HepG2 (cell line): ENCODE measurements around the gene ARHGEF9. TPM values are rescaled to one million over a fixed set of nuclear protein-coding genes. Genes with fewer than 3 reads are reported as not detected.

ENCODE experiments used
- ATAC-seq: fragments of 200-7000 bp; cut with Tn5 transposase; 3 replicates; pipeline ENCODE4 v1.9.1; 2020; ENCODE audit warnings: mild to moderate bottlenecking, moderate library complexity
- BruUV-seq: library from RNA; stranded (reverse); fragments of 400-500 nt; replicated peaks from 2 replicates; lab custom pipeline; 2021; lab: Mats Ljungman, UMichigan
- CTCF ChIA-PET: fragments of 300-600 bp; formaldehyde crosslinking; extraction: SDS; loops from one replicate; lab custom pipeline; 2021; ENCODE audit warnings: low total read pairs, inconsistent platforms, low intra/inter-chr PET ratio; lab: Yijun Ruan, JAX
- POLR2A ChIA-PET: fragments of 350-600 bp; sonication (Branson Sonifier 250); formaldehyde crosslinking; loops from one replicate; lab custom pipeline; 2020; ENCODE audit warnings: antibody characterized with exemption, inconsistent platforms; lab: Yijun Ruan, JAX
- DNase-seq: peaks from one replicate; pipeline ENCODE4 v3.0.0-alpha.2; 2015; ENCODE audit warnings: low spot score
- FAIRE-seq: peaks from 3 replicates; lab custom pipeline; 2011; peaks lifted over from hg19 to GRCh38; lab: Jason Lieb, UNC
- H2AFZ ChIP-seq: one replicate; pipeline ENCODE4 v1.6.1; 2011; ENCODE audit warnings: low read length, inconsistent platforms
- H3K27ac ChIP-seq: fragments of 300-600 bp; 3 replicates; pipeline ENCODE4 v1.8.0; 2011; ENCODE audit warnings: mixed run types, mild to moderate bottlenecking, mixed read lengths, low read length, inconsistent platforms; ENCODE audit not compliant: insufficient read depth; ENCODE audit errors: extremely low read length
- H3K27me3 ChIP-seq, 2 experiments: fragments of 200-600 bp in 1 of 2; 2 replicates in 1 of 2; 3 replicates in 1 of 2; pipeline versions ENCODE4 v1.6.0 to v1.8.0; 2011; ENCODE audit warnings: low read length in 2 of 2, mild to moderate bottlenecking in 2 of 2, moderate library complexity in 2 of 2, inconsistent platforms in 1 of 2; ENCODE audit not compliant: insufficient read depth in 2 of 2, control insufficient read depth in 1 of 2
- H3K36me3 ChIP-seq, 2 experiments: fragments of 200-600 bp in 1 of 2; replicated peaks in 1 of 2; 2 replicates in 1 of 2; 3 replicates in 1 of 2; pipeline versions ENCODE4 v1.5.1 to v1.8.0; 2011; ENCODE audit warnings: low read length in 2 of 2, inconsistent platforms in 1 of 2; ENCODE audit not compliant: insufficient read depth in 2 of 2, control insufficient read depth in 1 of 2
- H3K4me1 ChIP-seq: 2 replicates; pipeline ENCODE4 v1.5.1; 2012; ENCODE audit warnings: low read length, inconsistent platforms; ENCODE audit not compliant: insufficient read depth
- H3K4me2 ChIP-seq: 2 replicates; pipeline ENCODE4 v1.6.0; 2011; ENCODE audit warnings: low read depth, low read length, inconsistent platforms
- H3K4me3 ChIP-seq, 3 experiments: fragments of 200-600 bp in 1 of 3; sonication (generic), shearing (Covaris generic) in 1 of 3; replicated peaks in 1 of 3; 2 replicates each; pipeline ENCODE4 v1.5.1; 2011 to 2016; ENCODE audit warnings: low read length in 3 of 3, inconsistent platforms in 2 of 3, low read depth in 2 of 3, mild to moderate bottlenecking in 2 of 3, control low read depth in 1 of 3, mixed read lengths in 1 of 3; ENCODE audit not compliant: insufficient read depth in 1 of 3
- H3K79me2 ChIP-seq: one replicate; pipeline ENCODE4 v1.6.1; 2011; ENCODE audit warnings: low read length, inconsistent platforms; ENCODE audit not compliant: insufficient read depth
- H3K9ac ChIP-seq: 2 replicates; pipeline ENCODE4 v1.6.0; 2011; ENCODE audit warnings: mild to moderate bottlenecking, low read depth, low read length, inconsistent platforms; ENCODE audit not compliant: insufficient read depth
- H3K9me3 ChIP-seq: 2 replicates; pipeline ENCODE4 v1.5.1; 2012; ENCODE audit warnings: mild to moderate bottlenecking, low read length
- H4K20me1 ChIP-seq: 2 replicates; pipeline ENCODE4 v1.6.0; 2011; ENCODE audit warnings: inconsistent platforms, mild to moderate bottlenecking, low read length, moderate library complexity; ENCODE audit not compliant: insufficient read depth
- ARID2 ChIP-seq: sonication (generic); formaldehyde crosslinking; IDR thresholded peaks from 2 replicates; pipeline ENCODE4 v1.8.1; 2022; ENCODE audit warnings: mild to moderate bottlenecking, missing genetic modification reagents, borderline replicate concordance
- CENPX ChIP-seq: sonication (generic); formaldehyde crosslinking; IDR thresholded peaks from 2 replicates; pipeline ENCODE4 v1.9.0; 2021; ENCODE audit warnings: mild to moderate bottlenecking, missing genetic modification reagents, moderate library complexity
- GABPB1 ChIP-seq: IDR thresholded peaks from 2 replicates; pipeline ENCODE4 v1.6.1; 2016; ENCODE audit warnings: mild to moderate bottlenecking, missing genetic modification reagents, moderate library complexity, missing compliant biosample characterization
- MLLT10 ChIP-seq: sonication (generic); formaldehyde crosslinking; IDR thresholded peaks from 2 replicates; pipeline ENCODE4 v1.4.0; 2020; ENCODE audit warnings: missing genetic modification reagents
- PHF5A ChIP-seq: IDR thresholded peaks from one replicate; pipeline ENCODE4 v1.6.1; 2018; ENCODE audit warnings: low read depth, missing genetic modification reagents; ENCODE audit not compliant: unreplicated experiment
- POLR2A ChIP-seq, 2 experiments: IDR thresholded peaks; 2 replicates each; pipeline ENCODE4 v1.6.1; 2011; ENCODE audit warnings: low read depth in 2 of 2, low read length in 2 of 2, mild to moderate bottlenecking in 1 of 2, moderate library complexity in 1 of 2; ENCODE audit not compliant: insufficient read depth in 1 of 2
- PRDM10 ChIP-seq: sonication (generic); formaldehyde crosslinking; IDR thresholded peaks from 2 replicates; pipeline ENCODE4 v1.4.0; 2020; ENCODE audit warnings: low read depth, missing genetic modification reagents
- RAD51 ChIP-seq: fragments of 450-650 bp; IDR thresholded peaks from 2 replicates; pipeline ENCODE4 v1.6.1; 2016; ENCODE audit warnings: borderline replicate concordance
- REL ChIP-seq: sonication (generic); formaldehyde crosslinking; conservative IDR thresholded peaks from 2 replicates; pipeline ENCODE4 v1.8.0; 2022; ENCODE audit warnings: mild to moderate bottlenecking, missing genetic modification reagents, moderate library complexity
- SIX4 ChIP-seq: sonication (generic); formaldehyde crosslinking; IDR thresholded peaks from 2 replicates; pipeline ENCODE4 v1.4.0; 2020; ENCODE audit warnings: missing genetic modification reagents
- SP2 ChIP-seq: sonication (generic); formaldehyde crosslinking; IDR thresholded peaks from 2 replicates; pipeline ENCODE4 v1.5.1; 2020; ENCODE audit warnings: mild to moderate bottlenecking, missing genetic modification reagents
- TCF7L2 ChIP-seq: IDR thresholded peaks from 2 replicates; pipeline ENCODE4 v1.6.1; 2011; ENCODE audit warnings: mild to moderate bottlenecking, low read depth, low read length, moderate library complexity
- TEAD2 ChIP-seq: sonication (generic); formaldehyde crosslinking; IDR thresholded peaks from 2 replicates; pipeline ENCODE4 v1.9.0; 2021; ENCODE audit warnings: missing genetic modification reagents
- ZBTB14 ChIP-seq: sonication (generic); formaldehyde crosslinking; IDR thresholded peaks from 2 replicates; pipeline ENCODE4 v1.4.0; 2020; ENCODE audit warnings: missing genetic modification reagents
- ZNF382 ChIP-seq: sonication (generic); formaldehyde crosslinking; IDR thresholded peaks from 2 replicates; pipeline ENCODE4 v1.5.0; 2020; ENCODE audit warnings: missing genetic modification reagents, mild to moderate bottlenecking, borderline replicate concordance
- ZNF441 ChIP-seq: sonication (generic); formaldehyde crosslinking; IDR thresholded peaks from 2 replicates; pipeline ENCODE4 v1.7.0; 2021; ENCODE audit warnings: missing genetic modification reagents, borderline replicate concordance
- ZNF83 ChIP-seq: sonication (generic); formaldehyde crosslinking; IDR thresholded peaks from 2 replicates; pipeline ENCODE4 v1.4.0; 2020; ENCODE audit warnings: missing genetic modification reagents, mild to moderate bottlenecking, borderline replicate concordance
- WGBS: methylation state at CpG from one replicate; pipeline ENCODE4 v1.1.6; 2017; ENCODE audit warnings: low lambda C conversion rate; 5-methylcytosine and 5-hydroxymethylcytosine counted together
- in situ Hi-C: cut with HindIII; loops from 2 replicates; pipeline ENCODE4 v1.10.0; 2017; ENCODE audit warnings: low pct_unique_long_range_greater_than_20kb; ENCODE audit not compliant: extremely low pct_ligation_motif_present
- intact Hi-C: fragments of 100-400 bp; cut with micrococcal nuclease; formaldehyde crosslinking; loops from one replicate; pipeline ENCODE4 v1.10.0; 2022; ENCODE audit not compliant: unreplicated experiment
- polyA plus RNA-seq, 8 experiments: library from polyadenylated mRNA; depleted of rRNA in 3 of 8; stranded (reverse) in 7 of 8; unstranded in 1 of 8; fragments of >200 nt; fragmentation: Illumina TruSeq in 4 of 8; extraction: Trizol in 4 of 8; gene quantifications; 2 replicates each; pipeline versions ENCODE4 v1.2.1 to v1.2.3, GENCODE V29; 2011 to 2016; ENCODE audit warnings: low read depth in 4 of 8, missing spikeins in 1 of 8, mixed read lengths in 1 of 8; ENCODE audit not compliant: insufficient read depth in 1 of 8
- total RNA-seq, 5 experiments: library from RNA; depleted of rRNA; stranded (reverse); fragments of >200 nt; fragmentation: Illumina TruSeq; extraction: Trizol; gene quantifications; 2 replicates each; pipeline ENCODE4 v1.2.3, GENCODE V29; 2016; ENCODE audit warnings: low read depth in 1 of 5
- TF ChIP-seq, protein P1 (sequence below): sonication (generic); formaldehyde crosslinking; IDR thresholded peaks from 2 replicates; pipeline ENCODE4 v1.8.1; 2023; ENCODE audit warnings: mild to moderate bottlenecking, moderate library complexity, missing genetic modification reagents

ARHGEF9 gene
- total and polyA plus RNA-seq, 2 of the 13 experiments (the other 11 are each of a cell fraction or from before 2014, with no cell fraction given) = 0.91 to 1.8 TPM

DNA sequence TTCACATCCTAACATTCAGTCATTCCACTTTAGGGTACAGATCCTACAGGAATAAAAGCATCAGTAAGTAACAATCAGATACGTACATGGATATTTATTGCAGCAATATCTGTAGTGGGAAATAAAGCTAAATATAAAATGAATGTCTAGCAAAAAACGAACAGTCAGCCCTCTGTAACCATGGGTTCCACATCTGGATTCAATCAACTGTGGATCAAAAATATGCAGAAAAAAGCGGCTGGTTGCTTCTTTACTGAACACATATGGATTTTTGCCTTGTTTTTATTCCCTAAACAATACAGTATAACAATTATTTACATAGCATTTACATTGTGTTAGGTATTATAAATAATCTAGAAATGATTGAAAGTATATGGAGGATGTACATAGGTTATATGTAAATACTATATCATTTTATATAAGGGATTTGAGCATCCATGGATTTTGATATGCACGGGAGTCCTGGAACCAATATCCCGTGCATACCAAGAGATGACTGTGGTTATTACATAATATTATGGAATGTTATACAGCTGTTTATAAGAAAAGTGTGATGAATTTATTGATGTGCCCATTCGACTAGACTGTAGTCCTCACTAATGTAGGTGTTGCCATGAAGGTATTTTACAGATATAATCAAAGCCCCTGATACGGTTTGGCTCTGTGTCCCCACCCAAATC lies 132.8 kb downstream of the ARHGEF9 start:
- Histone ChIP-seq H2AFZ (no peak overlapping the region), H3K27ac (no peak overlapping the region), H3K9ac (no peak overlapping the region), H3K36me3 (no peaks in the 10 kb centered on the region), H3K4me1 (no peaks in the 10 kb centered on the region), H3K9me3 (no peaks in the 10 kb centered on the region), H3K79me2 (no peaks in the 10 kb centered on the region), H4K20me1 (no peaks in the 10 kb centered on the region), H3K27me3 (no peaks in the 10 kb centered on the region), H3K4me3 (no peak overlapping the region), H3K4me2 (no peak overlapping the region)
- ATAC-seq = no peak
- no TSS peak for BruUV-seq
- WGBS = 65% methylated on average over 7 of the region's 7 CpGs
- TF ChIP-seq PHF5A (CRISPR knock-in tag) = no peak
- TF ChIP-seq ZNF441 (CRISPR knock-in tag) = no peak
- TF ChIP-seq ZNF83 = no peak
- no peak for TF ChIP-seq ZNF382 (CRISPR knock-in tag)
- TF ChIP-seq MLLT10 (CRISPR knock-in tag) = no peak
- TF ChIP-seq SIX4 (CRISPR knock-in tag) = no peak
- no peak for TF ChIP-seq TCF7L2
- no peak for TF ChIP-seq GABPB1 (CRISPR knock-in tag)
- TF ChIP-seq SP2 (CRISPR knock-in tag) = no peak
- TF ChIP-seq, protein P1, sequence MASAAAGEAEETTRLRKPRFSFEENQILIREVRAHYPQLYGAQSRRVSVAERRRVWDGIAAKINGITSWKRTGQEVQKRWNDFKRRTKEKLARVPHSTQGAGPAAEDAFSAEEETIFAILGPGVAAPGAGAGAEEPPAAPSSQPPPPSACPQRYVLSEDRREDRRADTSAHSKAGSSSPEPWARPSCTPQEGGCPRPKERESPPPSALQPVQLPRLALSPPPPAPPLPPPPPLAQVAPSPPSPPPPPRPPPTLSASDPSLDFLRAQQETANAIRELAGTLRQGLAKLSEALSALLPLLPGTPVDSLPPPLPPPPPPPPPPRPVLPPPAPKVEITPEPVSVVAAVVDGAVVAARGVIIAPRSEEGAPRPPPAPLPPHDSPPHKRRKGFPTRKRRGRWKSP (CRISPR knock-in tag) = no peak
- no peak for TF ChIP-seq CENPX (CRISPR knock-in tag)
- no peak for TF ChIP-seq ARID2
- no peak for TF ChIP-seq RAD51
- TF ChIP-seq REL = no peak
- TF ChIP-seq TEAD2 (CRISPR knock-in tag) = no peak
- no peak for TF ChIP-seq ZBTB14 (CRISPR knock-in tag)
- no peak for TF ChIP-seq POLR2A (IDR thresholded peaks at IDR 0.05; ENCODE audit: insufficient read depth in 1 of 2, low read depth in 2 of 2, low read length in 2 of 2)
- TF ChIP-seq PRDM10 = no peak
- ChIA-PET POLR2A (no interaction called here), CTCF (no interaction called here)
- in situ Hi-C loops (no loop called here), intact Hi-C loops (no loop called here)
- FAIRE-seq = no peak
- DNase-seq = no peak
